ENCODE data around the gene XRCC5.

DNA sequence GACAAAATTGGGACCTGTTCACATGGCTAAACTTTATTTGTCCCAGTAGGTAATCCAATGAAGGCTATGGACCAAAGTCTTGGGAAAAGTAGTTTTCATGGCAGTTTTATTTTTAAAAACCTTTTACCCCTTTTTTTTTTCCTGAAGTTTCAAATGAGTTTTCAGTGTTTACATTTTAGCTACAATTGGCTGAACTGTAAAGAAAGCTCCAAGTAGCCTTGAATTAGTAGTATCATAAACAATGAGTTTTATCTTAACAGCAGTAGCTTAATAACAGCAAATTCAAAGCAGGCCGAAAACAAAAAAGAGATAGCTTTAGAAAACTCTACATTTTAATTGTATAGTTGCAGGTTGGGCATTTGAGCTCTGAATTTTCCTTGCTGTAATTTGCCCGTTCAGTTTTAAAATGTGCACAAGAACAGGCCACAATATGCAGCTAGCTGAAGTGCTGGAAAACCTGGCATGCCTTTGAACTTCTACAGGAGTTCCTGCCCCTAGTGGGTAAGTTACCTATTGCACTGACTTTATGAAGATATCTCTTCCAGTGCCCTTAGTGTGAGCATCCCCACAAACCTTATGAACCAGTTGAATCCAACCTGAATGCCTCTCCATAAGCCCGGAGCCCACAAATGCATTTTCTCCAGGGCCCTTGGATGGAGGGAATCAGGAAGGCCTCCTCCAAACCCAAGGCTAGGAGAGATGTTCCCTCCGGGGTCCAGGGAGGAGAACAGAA lies 106.7 kb downstream of the XRCC5 start:
- TF ChIP-seq WT1 (tag by site-specific recombination; IDR thresholded peaks at IDR 0.05) (no peak), ZNF530 (tag by site-specific recombination; IDR thresholded peaks at IDR 0.05; ENCODE audit: low read depth) (no peak), ZNF747 (tag by site-specific recombination; IDR thresholded peaks at IDR 0.05) (no peak), ZNF274 (IDR thresholded peaks at IDR 0.05; ENCODE audit: low read length) (no peak), ZNF274 (tag by site-specific recombination; IDR thresholded peaks at IDR 0.05; ENCODE audit: borderline replicate concordance) (no peak)
- TF ChIP-seq, protein P1, sequence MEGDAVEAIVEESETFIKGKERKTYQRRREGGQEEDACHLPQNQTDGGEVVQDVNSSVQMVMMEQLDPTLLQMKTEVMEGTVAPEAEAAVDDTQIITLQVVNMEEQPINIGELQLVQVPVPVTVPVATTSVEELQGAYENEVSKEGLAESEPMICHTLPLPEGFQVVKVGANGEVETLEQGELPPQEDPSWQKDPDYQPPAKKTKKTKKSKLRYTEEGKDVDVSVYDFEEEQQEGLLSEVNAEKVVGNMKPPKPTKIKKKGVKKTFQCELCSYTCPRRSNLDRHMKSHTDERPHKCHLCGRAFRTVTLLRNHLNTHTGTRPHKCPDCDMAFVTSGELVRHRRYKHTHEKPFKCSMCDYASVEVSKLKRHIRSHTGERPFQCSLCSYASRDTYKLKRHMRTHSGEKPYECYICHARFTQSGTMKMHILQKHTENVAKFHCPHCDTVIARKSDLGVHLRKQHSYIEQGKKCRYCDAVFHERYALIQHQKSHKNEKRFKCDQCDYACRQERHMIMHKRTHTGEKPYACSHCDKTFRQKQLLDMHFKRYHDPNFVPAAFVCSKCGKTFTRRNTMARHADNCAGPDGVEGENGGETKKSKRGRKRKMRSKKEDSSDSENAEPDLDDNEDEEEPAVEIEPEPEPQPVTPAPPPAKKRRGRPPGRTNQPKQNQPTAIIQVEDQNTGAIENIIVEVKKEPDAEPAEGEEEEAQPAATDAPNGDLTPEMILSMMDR (tag by site-specific recombination; IDR thresholded peaks at IDR 0.05): no peak
- TF ChIP-seq, protein P2, sequence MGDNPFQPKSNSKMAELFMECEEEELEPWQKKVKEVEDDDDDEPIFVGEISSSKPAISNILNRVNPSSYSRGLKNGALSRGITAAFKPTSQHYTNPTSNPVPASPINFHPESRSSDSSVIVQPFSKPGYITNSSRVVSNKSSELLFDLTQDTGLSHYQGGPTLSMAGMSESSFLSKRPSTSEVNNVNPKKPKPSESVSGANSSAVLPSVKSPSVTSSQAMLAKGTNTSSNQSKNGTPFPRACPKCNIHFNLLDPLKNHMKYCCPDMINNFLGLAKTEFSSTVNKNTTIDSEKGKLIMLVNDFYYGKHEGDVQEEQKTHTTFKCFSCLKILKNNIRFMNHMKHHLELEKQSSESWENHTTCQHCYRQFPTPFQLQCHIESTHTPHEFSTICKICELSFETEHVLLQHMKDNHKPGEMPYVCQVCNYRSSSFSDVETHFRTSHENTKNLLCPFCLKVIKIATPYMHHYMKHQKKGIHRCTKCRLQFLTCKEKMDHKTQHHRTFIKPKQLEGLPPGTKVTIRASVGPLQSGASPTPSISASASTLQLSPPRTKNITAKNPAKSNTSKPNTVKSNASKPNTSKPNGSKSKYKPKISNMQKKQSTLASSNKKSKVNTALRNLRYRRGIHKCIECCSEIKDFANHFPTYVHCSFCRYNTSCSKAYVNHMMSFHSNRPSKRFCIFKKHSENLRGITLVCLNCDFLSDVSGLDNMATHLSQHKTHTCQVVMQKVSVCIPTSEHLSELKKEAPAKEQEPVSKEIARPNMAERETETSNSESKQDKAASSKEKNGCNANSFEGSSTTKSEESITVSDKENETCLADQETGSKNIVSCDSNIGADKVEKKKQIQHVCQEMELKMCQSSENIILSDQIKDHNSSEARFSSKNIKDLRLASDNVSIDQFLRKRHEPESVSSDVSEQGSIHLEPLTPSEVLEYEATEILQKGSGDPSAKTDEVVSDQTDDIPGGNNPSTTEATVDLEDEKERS (tag by site-specific recombination; IDR thresholded peaks at IDR 0.05): no peak
- TF ChIP-seq, protein P3, sequence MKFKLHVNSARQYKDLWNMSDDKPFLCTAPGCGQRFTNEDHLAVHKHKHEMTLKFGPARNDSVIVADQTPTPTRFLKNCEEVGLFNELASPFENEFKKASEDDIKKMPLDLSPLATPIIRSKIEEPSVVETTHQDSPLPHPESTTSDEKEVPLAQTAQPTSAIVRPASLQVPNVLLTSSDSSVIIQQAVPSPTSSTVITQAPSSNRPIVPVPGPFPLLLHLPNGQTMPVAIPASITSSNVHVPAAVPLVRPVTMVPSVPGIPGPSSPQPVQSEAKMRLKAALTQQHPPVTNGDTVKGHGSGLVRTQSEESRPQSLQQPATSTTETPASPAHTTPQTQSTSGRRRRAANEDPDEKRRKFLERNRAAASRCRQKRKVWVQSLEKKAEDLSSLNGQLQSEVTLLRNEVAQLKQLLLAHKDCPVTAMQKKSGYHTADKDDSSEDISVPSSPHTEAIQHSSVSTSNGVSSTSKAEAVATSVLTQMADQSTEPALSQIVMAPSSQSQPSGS (tag by site-specific recombination; IDR thresholded peaks at IDR 0.05; ENCODE audit: low read depth): no peak
- TF ChIP-seq, protein P4, sequence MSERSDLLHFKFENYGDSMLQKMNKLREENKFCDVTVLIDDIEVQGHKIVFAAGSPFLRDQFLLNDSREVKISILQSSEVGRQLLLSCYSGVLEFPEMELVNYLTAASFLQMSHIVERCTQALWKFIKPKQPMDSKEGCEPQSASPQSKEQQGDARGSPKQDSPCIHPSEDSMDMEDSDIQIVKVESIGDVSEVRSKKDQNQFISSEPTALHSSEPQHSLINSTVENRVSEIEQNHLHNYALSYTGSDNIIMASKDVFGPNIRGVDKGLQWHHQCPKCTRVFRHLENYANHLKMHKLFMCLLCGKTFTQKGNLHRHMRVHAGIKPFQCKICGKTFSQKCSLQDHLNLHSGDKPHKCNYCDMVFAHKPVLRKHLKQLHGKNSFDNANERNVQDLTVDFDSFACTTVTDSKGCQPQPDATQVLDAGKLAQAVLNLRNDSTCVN (tag by site-specific recombination; optimal IDR thresholded peaks at IDR 0.05): no peak
- TF ChIP-seq, protein P5, sequence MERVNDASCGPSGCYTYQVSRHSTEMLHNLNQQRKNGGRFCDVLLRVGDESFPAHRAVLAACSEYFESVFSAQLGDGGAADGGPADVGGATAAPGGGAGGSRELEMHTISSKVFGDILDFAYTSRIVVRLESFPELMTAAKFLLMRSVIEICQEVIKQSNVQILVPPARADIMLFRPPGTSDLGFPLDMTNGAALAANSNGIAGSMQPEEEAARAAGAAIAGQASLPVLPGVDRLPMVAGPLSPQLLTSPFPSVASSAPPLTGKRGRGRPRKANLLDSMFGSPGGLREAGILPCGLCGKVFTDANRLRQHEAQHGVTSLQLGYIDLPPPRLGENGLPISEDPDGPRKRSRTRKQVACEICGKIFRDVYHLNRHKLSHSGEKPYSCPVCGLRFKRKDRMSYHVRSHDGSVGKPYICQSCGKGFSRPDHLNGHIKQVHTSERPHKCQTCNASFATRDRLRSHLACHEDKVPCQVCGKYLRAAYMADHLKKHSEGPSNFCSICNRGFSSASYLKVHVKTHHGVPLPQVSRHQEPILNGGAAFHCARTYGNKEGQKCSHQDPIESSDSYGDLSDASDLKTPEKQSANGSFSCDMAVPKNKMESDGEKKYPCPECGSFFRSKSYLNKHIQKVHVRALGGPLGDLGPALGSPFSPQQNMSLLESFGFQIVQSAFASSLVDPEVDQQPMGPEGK (tag by site-specific recombination; IDR thresholded peaks at IDR 0.05): no peak
- TF ChIP-seq, protein P6, sequence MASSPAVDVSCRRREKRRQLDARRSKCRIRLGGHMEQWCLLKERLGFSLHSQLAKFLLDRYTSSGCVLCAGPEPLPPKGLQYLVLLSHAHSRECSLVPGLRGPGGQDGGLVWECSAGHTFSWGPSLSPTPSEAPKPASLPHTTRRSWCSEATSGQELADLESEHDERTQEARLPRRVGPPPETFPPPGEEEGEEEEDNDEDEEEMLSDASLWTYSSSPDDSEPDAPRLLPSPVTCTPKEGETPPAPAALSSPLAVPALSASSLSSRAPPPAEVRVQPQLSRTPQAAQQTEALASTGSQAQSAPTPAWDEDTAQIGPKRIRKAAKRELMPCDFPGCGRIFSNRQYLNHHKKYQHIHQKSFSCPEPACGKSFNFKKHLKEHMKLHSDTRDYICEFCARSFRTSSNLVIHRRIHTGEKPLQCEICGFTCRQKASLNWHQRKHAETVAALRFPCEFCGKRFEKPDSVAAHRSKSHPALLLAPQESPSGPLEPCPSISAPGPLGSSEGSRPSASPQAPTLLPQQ (tag by site-specific recombination; IDR thresholded peaks at IDR 0.05): no peak
- TF ChIP-seq, protein P7, sequence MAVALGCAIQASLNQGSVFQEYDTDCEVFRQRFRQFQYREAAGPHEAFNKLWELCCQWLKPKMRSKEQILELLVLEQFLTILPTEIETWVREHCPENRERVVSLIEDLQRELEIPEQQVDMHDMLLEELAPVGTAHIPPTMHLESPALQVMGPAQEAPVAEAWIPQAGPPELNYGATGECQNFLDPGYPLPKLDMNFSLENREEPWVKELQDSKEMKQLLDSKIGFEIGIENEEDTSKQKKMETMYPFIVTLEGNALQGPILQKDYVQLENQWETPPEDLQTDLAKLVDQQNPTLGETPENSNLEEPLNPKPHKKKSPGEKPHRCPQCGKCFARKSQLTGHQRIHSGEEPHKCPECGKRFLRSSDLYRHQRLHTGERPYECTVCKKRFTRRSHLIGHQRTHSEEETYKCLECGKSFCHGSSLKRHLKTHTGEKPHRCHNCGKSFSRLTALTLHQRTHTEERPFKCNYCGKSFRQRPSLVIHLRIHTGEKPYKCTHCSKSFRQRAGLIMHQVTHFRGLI (tag by site-specific recombination; IDR thresholded peaks at IDR 0.05): no peak

Measured in HEK293 (cell line).